ENCODE results near the gene PTCH1.
A peak's percentile ranks its signal among the peaks of the same experiment; 100 is the strongest.

PTCH1 gene

DNA sequence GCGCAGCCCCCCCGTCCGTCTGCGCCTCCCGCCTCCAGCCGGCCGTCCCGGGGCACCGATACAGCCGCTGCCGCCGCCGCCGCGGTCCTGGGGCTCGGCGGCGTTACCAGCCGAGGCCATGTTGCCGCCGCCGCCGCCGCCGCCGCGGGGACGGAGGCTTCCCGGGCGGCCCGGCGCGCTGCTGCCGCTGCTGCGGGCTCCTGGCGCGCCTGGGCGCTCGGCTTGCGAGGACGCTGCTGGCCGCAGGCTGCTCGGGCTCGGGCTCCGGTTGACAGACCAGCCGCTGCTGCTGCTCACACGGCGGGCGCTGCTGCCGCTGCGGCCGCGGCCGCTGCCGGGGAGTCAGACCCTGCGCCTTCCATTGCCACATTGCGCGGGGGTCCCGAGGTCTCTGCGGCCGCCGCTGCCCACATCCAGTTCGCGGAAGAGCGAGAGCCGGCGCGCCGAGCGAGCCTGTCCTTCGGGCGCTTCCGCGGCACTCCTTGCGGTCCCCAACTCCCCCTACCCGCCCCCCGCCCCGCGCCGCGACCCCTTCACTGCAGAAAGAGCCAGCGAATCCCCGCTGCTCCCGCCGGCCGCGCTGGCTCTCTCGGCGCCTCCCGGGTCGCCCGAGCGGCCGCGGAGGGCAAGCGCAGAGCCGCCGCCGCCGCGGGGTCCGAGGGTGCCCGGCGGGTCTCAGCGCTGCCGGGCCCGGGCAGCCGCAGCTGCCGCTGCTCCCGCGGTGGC is 8.4 kb downstream of the PTCH1 start:
- peaks cover 6% of the 10 kb centered on the region for H3K4me1 ChIP-seq
- H3K36me3 ChIP-seq = no peaks in the 10 kb centered on the region
- peak; percentile 33 for DNase-seq
- no peaks in the 10 kb centered on the region for H3K9me3 ChIP-seq
- H3K4me3 ChIP-seq (ENCODE audit: low read depth, low read length) = peak overlapping the region; percentile 95
- TF ChIP-seq, protein P1, sequence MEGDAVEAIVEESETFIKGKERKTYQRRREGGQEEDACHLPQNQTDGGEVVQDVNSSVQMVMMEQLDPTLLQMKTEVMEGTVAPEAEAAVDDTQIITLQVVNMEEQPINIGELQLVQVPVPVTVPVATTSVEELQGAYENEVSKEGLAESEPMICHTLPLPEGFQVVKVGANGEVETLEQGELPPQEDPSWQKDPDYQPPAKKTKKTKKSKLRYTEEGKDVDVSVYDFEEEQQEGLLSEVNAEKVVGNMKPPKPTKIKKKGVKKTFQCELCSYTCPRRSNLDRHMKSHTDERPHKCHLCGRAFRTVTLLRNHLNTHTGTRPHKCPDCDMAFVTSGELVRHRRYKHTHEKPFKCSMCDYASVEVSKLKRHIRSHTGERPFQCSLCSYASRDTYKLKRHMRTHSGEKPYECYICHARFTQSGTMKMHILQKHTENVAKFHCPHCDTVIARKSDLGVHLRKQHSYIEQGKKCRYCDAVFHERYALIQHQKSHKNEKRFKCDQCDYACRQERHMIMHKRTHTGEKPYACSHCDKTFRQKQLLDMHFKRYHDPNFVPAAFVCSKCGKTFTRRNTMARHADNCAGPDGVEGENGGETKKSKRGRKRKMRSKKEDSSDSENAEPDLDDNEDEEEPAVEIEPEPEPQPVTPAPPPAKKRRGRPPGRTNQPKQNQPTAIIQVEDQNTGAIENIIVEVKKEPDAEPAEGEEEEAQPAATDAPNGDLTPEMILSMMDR (IDR thresholded peaks at IDR 0.05; ENCODE audit: low read depth, low read length) = no peak
- no peaks in the 10 kb centered on the region for H3K27me3 ChIP-seq

DNA sequence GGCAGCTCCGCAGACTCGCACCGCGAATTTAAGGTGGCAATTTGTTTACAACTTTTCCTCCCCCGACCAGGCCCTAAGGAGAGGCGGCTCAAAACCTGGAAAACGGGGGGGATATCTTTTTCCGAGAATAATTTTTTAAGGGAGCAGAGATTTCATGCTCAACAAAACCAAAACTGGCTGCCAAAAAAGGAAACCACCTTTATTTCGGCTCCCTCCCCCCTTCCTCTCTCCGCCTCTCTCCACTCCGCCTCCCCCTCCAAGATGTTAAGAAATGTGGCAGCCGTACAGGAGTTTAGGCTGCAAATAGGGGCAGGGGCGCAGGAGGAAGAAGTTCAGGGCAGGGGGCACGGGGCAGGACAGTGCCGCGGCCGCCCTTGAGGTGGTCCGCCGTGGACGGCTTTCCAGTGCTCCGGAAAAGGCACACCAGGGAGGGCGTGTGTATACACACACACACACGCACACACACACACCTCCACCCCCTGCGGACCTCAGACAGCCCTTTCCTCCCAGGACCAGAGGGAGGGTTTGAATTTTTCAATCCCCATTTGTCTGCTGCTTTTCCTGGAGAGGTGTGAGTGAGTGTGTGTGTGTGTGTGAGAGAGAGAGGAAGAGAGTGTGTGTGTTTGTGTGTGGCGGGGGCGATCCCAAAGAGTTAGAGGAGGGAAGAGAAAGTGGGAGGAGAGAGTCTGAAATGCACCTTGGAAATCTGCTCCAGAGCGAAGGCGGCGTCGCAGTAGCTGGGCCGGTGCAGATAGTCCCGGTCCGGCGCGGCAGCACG is 9.1 kb downstream of the PTCH1 start:
- no peaks in the 10 kb centered on the region for H3K27me3 ChIP-seq
- peak; percentile 64 for DNase-seq

DNA sequence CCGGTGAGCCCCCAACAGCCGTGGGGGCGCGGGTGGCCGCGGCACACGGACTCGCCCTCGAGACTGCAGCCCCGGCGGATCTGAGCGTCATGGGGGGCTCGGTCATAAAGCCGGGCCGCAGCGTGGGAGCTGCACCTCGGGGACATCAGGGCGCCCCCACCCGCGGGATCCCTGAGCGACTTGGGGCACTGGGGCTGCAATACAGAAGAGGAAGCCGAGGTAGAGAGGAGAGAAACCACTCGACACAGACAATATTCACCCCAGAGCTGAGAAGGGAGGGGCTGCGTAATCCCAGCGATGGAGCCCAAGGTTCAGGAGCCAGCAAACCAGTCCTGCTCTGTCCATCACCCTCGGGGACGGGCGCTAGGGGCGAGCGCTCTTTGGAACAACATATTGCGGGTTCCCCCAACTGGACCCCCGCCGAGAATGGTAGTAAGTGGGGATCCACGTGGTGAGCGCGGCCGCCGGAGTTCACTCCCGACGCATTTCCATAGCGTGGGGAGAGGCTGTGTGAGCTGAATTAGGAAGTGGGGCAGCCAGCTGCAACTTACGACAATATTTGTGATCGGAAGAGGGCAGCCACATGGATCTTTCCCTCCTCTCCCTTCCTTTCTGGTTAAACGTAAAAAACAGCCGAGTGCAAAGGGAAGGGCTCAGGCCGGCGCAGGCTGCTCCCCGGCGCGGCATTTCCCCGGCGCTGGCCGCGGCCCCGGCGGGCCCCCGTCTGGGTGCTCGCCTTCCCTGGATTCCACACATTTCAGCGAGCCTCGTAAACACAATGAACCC is 9.9 kb downstream of the PTCH1 start:
- no peaks in the 10 kb centered on the region for H3K4me1 ChIP-seq
- H3K9me3 ChIP-seq = no peaks in the 10 kb centered on the region
- peak overlapping the region; percentile 95 for H3K4me3 ChIP-seq (ENCODE audit: low read depth, low read length)
- no peaks in the 10 kb centered on the region for H3K36me3 ChIP-seq
- peak; percentile 54 for DNase-seq
- no peaks in the 10 kb centered on the region for H3K27me3 ChIP-seq
- TF ChIP-seq, protein P1 (IDR thresholded peaks at IDR 0.05; ENCODE audit: low read depth, low read length) = 0 out of 2 replicates have a peak, but pooled peaks have one; percentile 8

More for the DNA sequence above, 9.1 kb downstream of the PTCH1 start:
- peak overlapping the region; percentile 95 for H3K4me3 ChIP-seq (ENCODE audit: low read depth, low read length)
- TF ChIP-seq, protein P1 (IDR thresholded peaks at IDR 0.05; ENCODE audit: low read depth, low read length) = no peak
- no peaks in the 10 kb centered on the region for H3K36me3 ChIP-seq
- H3K4me1 ChIP-seq = no peaks in the 10 kb centered on the region; the same call in 1 of the 2 replicates
- H3K9me3 ChIP-seq = no peaks in the 10 kb centered on the region

DNA sequence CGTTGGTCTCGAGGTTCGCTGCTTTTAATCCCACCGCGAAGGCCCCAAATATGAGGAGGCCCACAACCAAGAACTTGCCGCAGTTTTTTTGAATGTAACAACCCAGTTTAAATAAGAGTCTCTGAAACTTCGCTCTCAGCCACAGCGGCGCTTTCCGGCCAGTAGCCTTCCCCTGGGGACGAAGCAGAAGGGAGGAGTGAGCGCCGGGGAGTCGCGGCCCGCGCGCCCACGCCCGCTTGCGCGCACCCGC is 10.4 kb downstream of the PTCH1 start:
- no peaks in the 10 kb centered on the region for H3K4me1 ChIP-seq
- TF ChIP-seq, protein P1 (IDR thresholded peaks at IDR 0.05; ENCODE audit: low read depth, low read length) = no peak
- no peaks in the 10 kb centered on the region for H3K36me3 ChIP-seq
- peak; percentile 60 for DNase-seq
- no peaks in the 10 kb centered on the region for H3K9me3 ChIP-seq
- H3K4me3 ChIP-seq (ENCODE audit: low read depth, low read length) = peak overlapping the region; percentile 95
- no peaks in the 10 kb centered on the region for H3K27me3 ChIP-seq

DNA sequence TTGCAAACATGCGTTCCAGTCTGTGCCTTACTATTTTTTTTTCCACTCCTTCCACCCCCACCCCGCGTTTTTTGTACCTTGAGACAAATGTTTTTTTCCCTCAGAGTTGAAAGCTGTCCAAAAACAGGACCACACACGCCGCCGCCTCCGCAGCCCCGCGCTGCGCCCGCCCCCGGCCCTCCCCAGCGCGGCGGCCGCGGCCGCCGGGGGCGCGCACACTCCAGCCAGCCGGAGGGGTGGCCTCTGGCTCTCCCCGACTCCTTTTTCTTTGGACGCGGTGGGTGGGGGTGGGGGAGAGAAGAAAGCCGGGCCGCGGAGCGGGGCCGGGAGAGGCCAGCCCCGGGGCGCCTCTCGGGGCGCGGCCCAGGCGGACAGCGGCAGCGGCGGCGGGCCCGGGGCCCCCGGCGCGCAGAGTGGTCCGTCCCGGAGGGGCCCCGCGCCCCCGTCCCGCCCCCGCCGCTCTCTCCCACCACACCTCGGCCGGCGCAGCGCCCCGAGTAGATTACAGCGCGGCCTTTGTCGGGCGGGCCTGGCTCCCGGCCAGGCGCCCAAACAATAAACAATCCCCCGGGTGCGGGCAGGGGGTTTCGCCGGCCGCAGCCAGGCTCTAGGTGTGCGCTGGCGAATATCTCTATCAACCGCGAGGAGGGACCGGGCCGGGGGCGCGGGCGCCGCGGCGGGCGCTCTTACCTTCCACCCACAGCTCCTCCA is 10.9 kb downstream of the PTCH1 start:
- peak; percentile 76 for DNase-seq
- no peaks in the 10 kb centered on the region for H3K9me3 ChIP-seq
- TF ChIP-seq, protein P1 (IDR thresholded peaks at IDR 0.05; ENCODE audit: low read depth, low read length) = no peak
- H3K27me3 ChIP-seq = no peaks in the 10 kb centered on the region
- H3K4me3 ChIP-seq (ENCODE audit: low read depth, low read length) = peak overlapping the region; percentile 95
- no peaks in the 10 kb centered on the region; the same call in 1 of the 2 replicates for H3K4me1 ChIP-seq
- H3K36me3 ChIP-seq = no peaks in the 10 kb centered on the region

Data from BE2C (cell line).